ENCODE measurements around the gene ELOVL5. TPM values are rescaled to one million over a fixed set of nuclear protein-coding genes. Genes with fewer than 3 reads are reported as not detected.

ELOVL5 gene
- total RNA-seq, 1 donor from 2014 or later = 19.0 TPM

- no peak overlapping the region for H3K4me3 ChIP-seq
- DNase-seq = no peak
- intact Hi-C loops (cut with micrococcal nuclease) = no loop called here
- H3K27ac ChIP-seq (replicated peaks) = no peak overlapping the region
- no peaks in the 10 kb centered on the region for H3K9me3 ChIP-seq (replicated peaks)
- TF ChIP-seq CTCF (IDR thresholded peaks at IDR 0.05; ENCODE audit: borderline replicate concordance) = no peak
- H3K27me3 ChIP-seq (ENCODE audit: low read depth) = no peaks in the 10 kb centered on the region
- no peaks in the 10 kb centered on the region for H3K36me3 ChIP-seq
- H3K4me1 ChIP-seq = peaks cover 22% of the 10 kb centered on the region
Measured at GRCh38 chr6:53376661-53377226, 28.0 kb upstream of the ELOVL5 start.

GRCh38 chr6:53375847-53376246, 27.1 kb upstream of the ELOVL5 start:
- Histone ChIP-seq H3K27me3 (ENCODE audit: low read depth) (no peaks in the 10 kb centered on the region), H3K9me3 (replicated peaks) (no peaks in the 10 kb centered on the region), H3K27ac (replicated peaks) (no peak overlapping the region), H3K4me1 (peaks cover 22% of the 10 kb centered on the region), H3K36me3 (no peaks in the 10 kb centered on the region), H3K4me3 (no peak overlapping the region)
- no peak for TF ChIP-seq CTCF (IDR thresholded peaks at IDR 0.05; ENCODE audit: borderline replicate concordance)
- intact Hi-C loops (cut with micrococcal nuclease) = no loop called here
- no peak for DNase-seq

- TF ChIP-seq CTCF (IDR thresholded peaks at IDR 0.05; ENCODE audit: borderline replicate concordance) = no peak
- Histone ChIP-seq H3K4me3 (no peak overlapping the region), H3K4me1 (peaks cover 22% of the 10 kb centered on the region), H3K27me3 (ENCODE audit: low read depth) (no peaks in the 10 kb centered on the region), H3K36me3 (no peaks in the 10 kb centered on the region), H3K9me3 (replicated peaks) (no peaks in the 10 kb centered on the region), H3K27ac (replicated peaks) (no peak overlapping the region)
- intact Hi-C loops (cut with micrococcal nuclease) = no loop called here
- no peak for DNase-seq
Measured at GRCh38 chr6:53373638-53374037, 24.9 kb upstream of the ELOVL5 start.

DNA sequence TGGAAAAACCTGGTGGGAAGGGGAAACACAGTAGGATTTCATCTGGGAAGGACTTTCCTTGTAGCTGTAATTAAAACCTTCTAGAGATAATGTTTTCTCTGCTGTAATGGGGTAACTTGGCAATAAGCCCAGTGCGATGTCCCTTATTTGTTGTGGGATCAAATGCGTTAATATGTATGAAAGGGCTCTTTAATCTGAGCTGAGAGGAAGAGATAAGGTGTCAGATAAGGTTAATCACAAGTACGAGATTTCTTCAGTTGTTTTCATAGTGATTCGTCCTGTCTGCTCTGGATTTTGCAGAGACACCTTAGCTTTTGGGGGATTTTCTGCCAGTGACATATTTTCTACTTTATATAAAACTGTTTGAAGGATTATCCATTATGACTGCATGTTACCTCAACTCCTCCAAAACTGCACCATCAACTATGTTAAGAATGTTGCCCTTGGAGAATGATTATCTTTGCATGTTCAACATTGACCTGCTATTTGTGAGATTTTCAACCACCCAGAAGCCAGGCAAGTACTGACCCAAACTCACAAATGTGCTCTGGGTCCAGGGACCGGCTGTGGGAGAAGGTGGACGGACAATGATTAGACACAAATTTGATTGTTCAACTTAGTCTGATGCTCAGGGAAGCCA, 21.2 kb upstream of the ELOVL5 start:
- no peak for TF ChIP-seq CTCF (IDR thresholded peaks at IDR 0.05; ENCODE audit: borderline replicate concordance)
- Histone ChIP-seq H3K36me3 (no peaks in the 10 kb centered on the region), H3K27ac (replicated peaks) (no peak overlapping the region), H3K4me1 (no peaks in the 10 kb centered on the region), H3K27me3 (ENCODE audit: low read depth) (no peaks in the 10 kb centered on the region), H3K9me3 (replicated peaks) (no peaks in the 10 kb centered on the region), H3K4me3 (no peak overlapping the region)
- intact Hi-C loops (cut with micrococcal nuclease) = no loop called here
- DNase-seq = no peak

DNA sequence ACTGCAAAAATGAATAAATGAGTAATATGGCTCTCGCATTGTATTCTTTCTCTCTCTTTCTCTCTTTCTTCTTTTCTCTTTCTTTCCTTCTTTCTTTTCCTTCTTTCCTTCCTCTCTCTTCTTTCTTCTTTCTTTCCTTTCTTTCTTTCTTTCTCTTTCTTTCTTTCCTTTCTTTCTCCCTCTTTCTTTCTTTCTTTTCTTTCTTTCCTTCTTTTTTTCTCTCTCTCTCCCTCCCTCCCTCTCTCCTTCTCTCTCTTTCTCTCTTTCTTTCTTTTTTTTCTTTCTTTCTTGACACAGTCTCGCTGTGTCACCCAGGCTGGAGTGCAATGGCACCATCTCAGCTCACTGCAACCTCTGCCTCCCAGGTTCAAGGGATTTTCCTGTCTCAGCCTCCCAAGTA, 20.3 kb upstream of the ELOVL5 start:
- no peak for TF ChIP-seq CTCF (IDR thresholded peaks at IDR 0.05; ENCODE audit: borderline replicate concordance)
- H3K36me3 ChIP-seq = no peaks in the 10 kb centered on the region
- no peaks in the 10 kb centered on the region for H3K27me3 ChIP-seq (ENCODE audit: low read depth)
- H3K4me1 ChIP-seq = no peaks in the 10 kb centered on the region
- DNase-seq = no peak
- no peaks in the 10 kb centered on the region for H3K9me3 ChIP-seq (replicated peaks)
- no peak overlapping the region for H3K4me3 ChIP-seq
- intact Hi-C loops (cut with micrococcal nuclease) = no loop called here
- no peak overlapping the region for H3K27ac ChIP-seq (replicated peaks)
